ENCODE data around the gene DUSP5. TPM values are rescaled to one million over a fixed set of nuclear protein-coding genes. Genes with fewer than 3 reads are reported as not detected.
"Not testable (repeated sequence)": the region's sequence is repeated elsewhere in the genome, so short reads cannot be mapped to it uniquely, and the experiment has no call there.

The DUSP5 gene, protein sequence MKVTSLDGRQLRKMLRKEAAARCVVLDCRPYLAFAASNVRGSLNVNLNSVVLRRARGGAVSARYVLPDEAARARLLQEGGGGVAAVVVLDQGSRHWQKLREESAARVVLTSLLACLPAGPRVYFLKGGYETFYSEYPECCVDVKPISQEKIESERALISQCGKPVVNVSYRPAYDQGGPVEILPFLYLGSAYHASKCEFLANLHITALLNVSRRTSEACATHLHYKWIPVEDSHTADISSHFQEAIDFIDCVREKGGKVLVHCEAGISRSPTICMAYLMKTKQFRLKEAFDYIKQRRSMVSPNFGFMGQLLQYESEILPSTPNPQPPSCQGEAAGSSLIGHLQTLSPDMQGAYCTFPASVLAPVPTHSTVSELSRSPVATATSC
- polyA plus RNA-seq, result 10 to 100 TPM in 2 of 3 donors, 1 to 10 TPM in 1; 2.3 to 23.5 (median 22.5) TPM

DNA sequence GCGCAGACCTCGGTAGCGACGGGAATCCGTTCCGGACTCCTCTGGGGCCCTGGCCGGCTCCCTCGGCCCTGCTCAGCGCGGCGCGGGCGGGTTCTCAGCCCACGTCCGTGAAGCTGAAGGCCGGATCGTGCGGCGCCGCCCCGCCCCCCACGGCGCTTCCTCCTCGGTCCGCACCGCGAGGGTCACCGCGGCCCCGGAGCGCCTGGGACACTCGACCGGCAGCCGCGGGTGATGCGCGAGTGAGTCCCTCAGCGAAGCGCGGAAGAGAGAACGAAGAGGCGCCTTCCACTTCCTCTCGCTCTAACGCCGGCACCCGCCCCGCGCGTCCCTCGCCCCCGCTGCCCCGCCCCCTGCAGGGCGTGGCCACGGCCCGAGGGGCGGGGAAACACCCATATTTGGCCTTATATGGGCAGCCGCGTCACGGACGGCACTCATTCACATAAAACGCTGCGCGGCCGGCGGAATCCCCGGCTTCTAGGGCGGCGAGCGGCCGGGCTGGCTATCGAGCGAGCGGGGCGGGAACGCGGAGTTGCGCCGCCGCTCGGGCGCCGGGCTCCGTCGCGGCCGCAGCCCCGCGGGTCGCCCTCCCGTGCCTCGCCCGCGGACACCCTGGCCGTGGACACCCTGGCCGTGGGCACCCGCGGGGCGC, at the start of gene DUSP5:
TSS of gene DUSP5 (plus strand) at position 470 of the 649 bp plus-strand sequence. CDS start 215 bp downstream, outside the sequence.
- H3K27ac ChIP-seq (ENCODE audit: low read depth, low read length), result no peak within 1 kb of the TSS
- WGBS, 3 donors, result 0 to 1% (median 0%) methylated on average over 62 to 98 of the region's 98 CpGs

DNA sequence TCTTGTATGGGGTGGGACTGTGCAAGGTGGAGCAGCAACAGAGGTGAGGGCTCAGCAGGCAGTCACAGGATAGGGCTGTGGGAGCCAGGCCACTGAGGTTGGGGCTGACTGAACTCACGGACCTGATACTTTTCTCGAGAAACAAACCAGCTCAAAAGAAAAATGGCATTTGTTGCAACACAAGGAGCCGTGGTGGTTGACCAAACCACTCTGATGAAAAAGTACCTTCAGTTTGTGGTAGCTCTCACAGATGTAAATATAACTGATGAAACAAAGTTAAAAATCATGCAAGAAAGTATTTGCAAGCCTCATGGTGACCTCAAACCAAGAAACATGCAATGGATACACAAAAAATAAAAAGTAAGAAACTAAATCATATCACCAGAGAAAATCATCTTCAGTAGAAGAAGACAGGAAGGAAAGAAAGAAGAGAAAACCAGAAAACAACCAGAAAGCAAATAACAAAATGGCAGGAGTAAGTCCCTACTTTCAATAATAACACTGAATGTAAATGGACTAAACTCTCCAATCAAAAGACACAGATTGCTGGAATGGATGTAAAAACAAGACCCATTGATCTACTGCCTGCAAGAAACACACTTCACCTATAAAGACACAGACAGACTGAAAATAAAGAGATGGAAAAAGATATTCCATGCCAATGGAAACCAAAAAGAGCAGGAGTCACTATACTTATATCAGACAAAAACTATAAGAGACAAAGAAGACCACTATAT, 48.9 kb upstream of the DUSP5 start:
- H3K27ac ChIP-seq (ENCODE audit: low read depth, low read length), result no peak overlapping the region
- WGBS, 3 donors, result 68 to 90% (median 76%) methylated on average over 3 of the region's 3 CpGs

DNA sequence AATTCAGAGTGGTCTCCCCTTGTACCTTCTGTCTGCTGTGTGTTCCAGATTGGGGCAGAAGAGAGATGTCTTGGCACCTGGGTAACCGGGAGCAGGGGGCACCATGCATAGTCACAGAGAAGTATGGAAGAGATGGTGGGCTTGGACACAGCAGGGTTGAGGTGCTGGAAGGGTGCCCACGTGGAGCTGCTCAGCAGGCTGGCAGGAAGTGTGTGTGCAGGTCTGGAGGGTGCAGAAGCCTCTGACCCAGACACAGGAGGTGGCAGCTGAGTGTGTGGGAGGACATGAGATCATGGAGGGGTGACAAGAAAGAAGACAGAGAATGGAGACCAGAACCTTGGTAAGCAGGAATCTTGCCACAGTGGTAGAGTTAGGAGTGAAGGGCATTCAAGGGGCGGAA, 42.3 kb upstream of the DUSP5 start:
- H3K27ac ChIP-seq (ENCODE audit: low read depth, low read length), result no peak overlapping the region
- 43 to 57% (median 51%) methylated on average over 3 of the region's 3 CpGs for WGBS, 3 donors

DNA sequence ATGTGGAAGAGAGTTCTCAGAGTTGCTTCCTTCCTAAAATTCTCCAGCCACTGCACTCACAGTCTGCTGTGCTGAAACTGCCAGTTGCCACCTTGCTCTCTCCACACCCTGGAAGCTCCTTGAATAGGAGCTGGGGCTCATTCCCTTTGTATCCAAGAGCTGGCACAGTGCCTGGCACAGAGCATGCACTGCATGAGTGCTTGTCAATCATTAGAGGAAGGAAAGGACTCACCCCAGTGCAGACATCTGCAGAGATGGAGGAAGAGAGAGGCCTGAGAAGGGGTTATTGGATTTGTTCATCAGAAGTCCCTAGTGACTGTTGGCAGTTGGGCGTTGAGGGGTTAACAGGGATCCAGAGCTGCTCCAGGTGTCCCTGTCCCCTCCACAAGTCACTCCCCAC, 41.7 kb upstream of the DUSP5 start:
- H3K27ac ChIP-seq (ENCODE audit: low read depth, low read length), result no peak overlapping the region
- 28 to 50% (median 43%) methylated on average over 1 of the region's 1 CpG for WGBS, 3 donors

DNA sequence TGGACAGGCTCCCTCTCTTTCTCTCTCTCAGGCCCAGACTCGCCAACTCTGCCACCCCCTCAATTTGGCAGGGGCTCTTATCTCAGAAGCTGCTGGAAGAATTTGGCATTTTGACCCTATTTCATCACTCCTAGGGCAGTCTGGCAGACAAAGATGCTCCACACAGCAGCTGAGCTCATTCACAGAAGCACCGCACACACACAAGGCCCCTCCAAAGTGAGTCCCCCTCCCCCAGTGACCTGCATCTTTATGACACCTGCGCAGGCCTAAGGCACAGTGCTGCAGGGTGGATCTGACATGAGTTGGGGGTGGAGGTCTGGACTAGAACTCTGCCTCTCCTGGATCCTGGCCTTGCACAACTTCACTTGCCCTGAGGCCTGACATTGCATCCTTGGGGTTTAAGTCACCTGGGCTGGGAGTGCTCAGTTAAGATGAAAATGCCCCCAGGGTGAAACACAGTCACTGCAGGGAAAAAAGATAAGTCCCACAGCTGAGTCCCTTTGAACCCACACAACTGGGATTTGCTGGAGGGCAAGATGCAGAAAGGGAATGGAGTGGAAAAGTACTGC, 41.1 kb upstream of the DUSP5 start:
- no peak overlapping the region for H3K27ac ChIP-seq (ENCODE audit: low read depth, low read length)
- 69 to 77% (median 70%) methylated on average over 3 of the region's 3 CpGs for WGBS, 3 donors

DNA sequence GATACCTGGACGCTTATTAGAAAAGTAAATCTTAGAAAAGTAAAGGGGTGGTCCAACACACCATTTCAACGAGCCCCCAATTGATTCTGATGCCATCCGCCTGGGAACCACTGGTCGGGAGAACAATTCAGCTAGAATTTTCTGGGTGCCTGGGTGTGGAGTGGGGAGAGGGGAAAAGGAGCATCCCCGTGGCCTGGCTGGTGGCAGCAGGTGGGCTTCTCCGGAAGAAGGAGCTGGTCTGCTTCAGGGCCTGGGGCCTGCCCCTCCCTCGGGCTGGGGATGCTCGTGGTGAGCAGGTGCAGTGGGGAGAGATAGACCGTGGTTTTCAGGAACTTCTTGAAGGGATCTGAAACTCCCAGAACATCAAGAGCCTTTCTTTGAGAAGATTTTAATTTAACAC, 39.9 kb upstream of the DUSP5 start:
- H3K27ac ChIP-seq (ENCODE audit: low read depth, low read length), result no peak overlapping the region
- 88 to 92% (median 88%) methylated on average over 9 of the region's 9 CpGs for WGBS, 3 donors

DNA sequence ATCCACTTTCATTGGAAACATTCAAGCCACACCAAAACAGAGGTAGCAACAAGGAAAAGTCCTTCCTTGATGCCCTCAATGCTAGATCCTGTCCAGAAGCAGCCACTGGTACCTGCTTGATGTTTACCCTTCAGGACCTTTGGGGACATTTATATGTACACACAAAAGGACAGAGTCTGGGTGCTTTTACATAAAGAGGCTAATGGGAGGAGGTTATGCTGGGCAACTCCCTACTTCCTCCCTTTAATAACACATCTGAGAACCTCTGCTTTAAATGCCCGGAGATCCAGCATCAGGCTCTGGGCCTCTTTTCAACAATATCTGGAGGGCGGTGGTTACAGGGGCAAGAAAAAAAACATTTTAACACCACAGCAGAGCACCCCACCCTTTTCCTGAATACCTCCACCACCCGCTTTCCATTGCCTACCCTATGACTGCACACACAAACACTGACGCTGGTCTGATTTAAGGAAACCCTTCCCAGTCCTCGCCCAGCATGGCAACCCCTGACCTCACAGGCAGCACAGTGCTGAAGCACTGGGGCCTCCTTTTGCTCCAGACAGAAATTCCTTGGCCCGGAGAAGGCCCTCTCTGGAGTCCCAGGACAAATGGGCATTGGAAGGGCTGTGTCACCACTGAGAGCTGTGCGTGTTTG, 39.3 kb upstream of the DUSP5 start:
- 66 to 79% (median 69%) methylated on average over 7 of the region's 7 CpGs for WGBS, 3 donors
- H3K27ac ChIP-seq (ENCODE audit: low read depth, low read length), result no peak overlapping the region

DNA sequence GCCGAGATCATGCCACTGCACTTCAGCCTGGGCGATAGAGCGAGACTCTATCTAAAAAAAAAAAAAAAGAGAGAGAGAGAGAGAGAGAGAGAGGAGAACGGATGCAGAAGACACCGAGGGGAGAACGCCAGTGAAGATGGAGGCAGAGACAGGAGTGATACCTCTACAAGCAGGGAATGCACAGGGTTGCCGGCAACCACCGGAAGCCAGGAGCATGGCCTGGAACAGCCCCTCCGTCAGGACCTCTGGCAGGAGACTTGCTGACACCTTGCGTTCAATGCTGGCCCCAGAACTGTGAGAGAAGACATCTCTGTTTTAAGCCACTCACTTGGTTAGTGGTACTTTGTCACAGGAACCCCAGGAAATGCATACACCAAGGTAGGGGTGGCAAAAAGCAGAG, 38.1 kb upstream of the DUSP5 start:
- no peak overlapping the region for H3K27ac ChIP-seq (ENCODE audit: low read depth, low read length)
- 91 to 96% (median 94%) methylated on average over 10 of the region's 10 CpGs for WGBS, 3 donors

DNA sequence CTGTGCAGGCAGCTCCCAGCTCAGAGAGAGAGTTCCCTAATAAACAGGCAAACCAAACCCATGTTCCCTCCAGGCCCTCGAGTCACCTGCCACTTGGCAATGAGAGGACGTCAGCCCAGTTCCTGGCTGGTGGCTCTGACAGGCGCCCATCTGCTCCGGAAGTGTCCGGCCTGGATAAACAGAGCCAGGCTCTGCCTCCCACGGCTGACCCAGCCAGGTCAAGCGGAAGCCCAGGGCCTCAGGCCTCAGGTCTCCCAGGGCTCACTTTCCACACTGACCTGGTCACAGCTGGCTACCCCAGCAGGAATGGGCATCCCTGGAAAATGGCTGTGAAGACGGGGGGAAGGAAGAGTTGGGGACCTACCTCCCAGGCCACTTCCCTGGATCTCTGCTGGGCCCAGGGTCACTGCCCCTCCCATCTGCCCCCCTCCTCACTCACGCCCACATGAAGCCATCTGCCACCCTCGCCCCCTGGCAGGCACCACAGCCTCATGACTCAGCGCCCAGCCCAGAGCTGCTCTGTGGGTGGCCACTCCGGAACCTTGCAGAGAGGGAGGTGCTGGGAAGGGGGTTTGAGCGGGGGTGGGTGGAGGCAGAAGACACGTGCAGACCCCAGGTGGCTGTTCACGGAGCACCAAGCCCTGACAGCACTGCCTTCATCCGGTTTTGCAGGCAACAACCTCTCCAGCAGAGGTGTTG, 37.4 kb upstream of the DUSP5 start:
- H3K27ac ChIP-seq (ENCODE audit: low read depth, low read length), result no peak overlapping the region
- WGBS, 3 donors, result 54 to 75% (median 63%) methylated on average over 15 to 16 of the region's 16 CpGs

DNA sequence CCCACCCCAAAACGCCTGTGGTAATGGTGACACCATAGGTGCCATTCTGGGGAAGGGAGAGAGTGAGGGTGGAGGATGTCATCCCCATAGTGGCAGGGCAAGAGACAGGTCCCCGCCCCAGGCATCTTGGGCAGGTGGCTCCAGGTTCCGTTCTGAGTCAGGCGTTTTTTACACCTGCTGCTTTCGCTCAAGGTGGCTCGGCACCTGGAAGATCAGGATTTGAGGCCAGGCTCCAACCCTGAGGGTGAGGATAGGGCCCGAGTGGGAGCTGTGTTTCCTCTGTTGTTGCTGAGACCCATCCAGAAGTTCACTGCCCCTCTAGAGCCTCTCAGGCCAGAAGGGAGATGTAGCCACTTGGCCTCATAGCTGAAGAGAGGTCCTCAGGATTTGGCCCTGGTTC, 36.6 kb upstream of the DUSP5 start:
- H3K27ac ChIP-seq (ENCODE audit: low read depth, low read length), result no peak overlapping the region
- WGBS, 3 donors, result 80 to 94% (median 89%) methylated on average over 7 of the region's 7 CpGs

DNA sequence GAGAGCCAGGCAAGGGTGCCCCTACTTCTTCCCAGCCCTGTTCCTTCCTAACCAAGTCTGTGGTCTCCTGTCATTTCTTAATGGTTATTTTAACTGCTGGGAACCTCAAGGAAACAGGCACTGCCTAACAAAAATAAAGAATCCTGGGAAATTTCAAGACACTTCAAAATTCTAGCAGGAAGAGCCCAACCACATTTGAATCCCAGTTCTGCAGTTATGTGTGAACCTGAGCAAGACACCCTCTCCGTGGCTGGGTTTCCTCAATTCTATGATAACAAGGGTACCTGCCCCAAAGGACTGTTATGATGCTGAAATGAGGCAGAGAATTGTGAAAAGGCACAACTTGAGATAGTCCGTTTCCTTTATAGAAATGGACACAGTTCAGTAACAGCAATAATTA, 36.2 kb upstream of the DUSP5 start:
- H3K27ac ChIP-seq (ENCODE audit: low read depth, low read length), result no peak overlapping the region
- WGBS, 3 donors, result 58 to 65% (median 60%) methylated on average over 2 of the region's 2 CpGs

DNA sequence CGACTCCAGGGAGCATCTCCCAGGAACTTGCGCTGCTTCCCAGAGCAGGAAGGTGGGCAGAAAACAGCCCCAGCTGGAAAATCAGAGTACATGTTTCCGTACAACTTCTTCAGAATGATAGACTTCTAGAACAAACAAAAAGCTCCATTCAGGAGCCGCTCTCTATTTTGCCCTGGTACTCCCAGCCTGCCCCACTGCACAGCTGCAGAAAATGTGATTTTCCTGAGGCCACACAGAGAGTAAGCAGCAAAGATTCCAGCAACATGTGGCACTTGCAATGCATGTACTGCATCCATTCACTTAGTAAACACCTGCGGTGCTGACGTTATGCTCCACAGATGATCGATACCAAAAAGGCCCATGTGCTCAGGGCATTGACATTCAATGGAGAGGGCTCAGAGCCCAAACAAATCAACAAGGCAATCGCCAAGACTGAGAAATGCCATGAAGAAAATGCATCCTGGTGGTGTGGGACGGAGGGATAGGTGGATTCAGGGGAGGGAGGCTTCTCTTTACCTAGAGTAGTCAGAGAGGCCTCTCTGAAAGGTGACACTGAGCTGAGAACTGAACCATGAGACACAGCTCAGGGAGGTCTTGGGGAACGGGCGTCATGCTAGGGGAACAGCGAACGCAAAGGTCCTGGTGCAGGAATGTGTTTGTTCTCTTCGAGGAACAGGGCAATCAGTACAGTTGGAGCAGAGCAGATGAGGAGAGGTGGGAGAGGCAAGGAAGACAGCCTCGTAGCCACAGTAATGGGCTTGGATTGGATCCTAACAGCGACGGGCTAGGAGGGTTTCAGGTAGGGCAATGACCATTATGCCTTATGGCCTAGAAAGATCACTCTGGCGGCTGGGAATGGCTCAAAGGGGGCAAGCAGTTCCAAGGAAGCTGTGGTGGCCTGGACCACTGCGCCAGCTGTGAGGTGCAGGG, 35.3 kb upstream of the DUSP5 start:
- no peak overlapping the region for H3K27ac ChIP-seq (ENCODE audit: low read depth, low read length)
- 73 to 90% (median 89%) methylated on average over 19 of the region's 19 CpGs for WGBS, 3 donors

DNA sequence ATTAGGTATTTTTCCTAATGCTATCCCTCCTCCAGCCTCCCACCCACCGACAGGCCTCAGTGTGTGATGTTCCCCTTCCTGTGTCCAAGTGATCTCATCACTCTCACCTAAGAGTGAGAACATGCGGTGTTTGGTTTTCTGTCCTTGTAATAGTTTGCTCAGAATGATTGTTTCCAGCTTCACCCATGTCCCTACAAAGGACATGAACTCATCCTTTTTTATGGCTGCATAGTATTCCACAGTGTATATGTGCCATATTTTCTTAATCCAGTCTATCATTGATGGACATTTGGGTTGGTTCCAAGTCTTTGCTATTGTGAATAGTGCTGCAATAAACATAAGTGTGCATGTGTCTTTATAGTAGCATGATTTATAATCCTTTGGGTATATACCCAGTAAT, 29.4 kb upstream of the DUSP5 start:
- H3K27ac ChIP-seq (ENCODE audit: low read depth, low read length), result not testable (repeated sequence)
- WGBS, 3 donors, result 90 to 100% (median 95%) methylated on average over 2 of the region's 2 CpGs

DNA sequence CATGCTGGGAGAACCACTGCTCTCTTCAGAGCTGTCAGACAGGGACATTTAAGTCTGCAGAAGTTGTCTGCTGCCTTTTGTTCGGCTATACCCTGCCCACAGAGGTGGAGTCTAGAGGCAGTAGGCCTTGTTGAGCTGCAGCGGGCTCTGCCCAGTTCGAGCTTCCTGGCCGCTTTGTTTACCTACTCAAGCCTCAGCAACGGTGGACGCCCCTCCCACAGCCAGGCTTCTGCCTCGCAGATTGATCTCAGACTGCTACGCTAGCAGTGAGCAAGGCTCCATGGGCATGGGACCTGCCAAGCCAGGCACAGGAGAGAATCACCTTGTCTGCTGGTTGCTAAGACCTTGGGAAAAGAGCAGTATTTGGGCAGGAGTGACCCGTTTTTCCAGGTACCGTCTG, 27.2 kb upstream of the DUSP5 start:
- 56 to 83% (median 78%) methylated on average over 10 of the region's 10 CpGs for WGBS, 3 donors
- not testable (repeated sequence) for H3K27ac ChIP-seq (ENCODE audit: low read depth, low read length)

DNA sequence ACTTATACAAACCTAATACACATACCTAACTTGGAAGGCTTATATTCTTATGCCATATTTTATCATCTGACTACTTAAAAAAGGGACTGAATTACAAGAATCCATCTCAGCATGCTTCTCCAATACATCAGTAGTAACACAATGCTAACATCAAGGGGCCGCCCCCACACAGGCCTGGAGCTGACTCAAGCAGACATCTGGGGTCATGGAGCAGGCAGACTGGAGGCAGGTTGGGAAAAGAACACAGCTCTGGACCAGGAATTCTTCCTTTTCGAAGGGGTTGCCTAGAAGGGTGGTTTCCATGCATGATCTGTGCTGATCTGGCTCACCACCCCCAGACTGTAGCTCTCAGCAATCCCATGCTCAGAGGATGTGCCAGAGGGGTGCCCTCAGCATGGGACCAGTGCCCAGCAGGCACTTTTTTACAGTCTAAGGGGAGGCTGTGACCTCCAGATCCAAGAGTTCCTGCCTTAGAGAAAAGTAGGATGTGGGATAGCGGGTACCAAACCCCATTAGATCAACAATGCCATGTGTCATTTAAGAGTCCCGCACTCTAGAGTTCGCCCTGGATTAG, 26.1 kb upstream of the DUSP5 start:
- WGBS, 3 donors, result 82 to 87% (median 84%) methylated on average over 5 of the region's 5 CpGs
- H3K27ac ChIP-seq (ENCODE audit: low read depth, low read length), result no peak overlapping the region

DNA sequence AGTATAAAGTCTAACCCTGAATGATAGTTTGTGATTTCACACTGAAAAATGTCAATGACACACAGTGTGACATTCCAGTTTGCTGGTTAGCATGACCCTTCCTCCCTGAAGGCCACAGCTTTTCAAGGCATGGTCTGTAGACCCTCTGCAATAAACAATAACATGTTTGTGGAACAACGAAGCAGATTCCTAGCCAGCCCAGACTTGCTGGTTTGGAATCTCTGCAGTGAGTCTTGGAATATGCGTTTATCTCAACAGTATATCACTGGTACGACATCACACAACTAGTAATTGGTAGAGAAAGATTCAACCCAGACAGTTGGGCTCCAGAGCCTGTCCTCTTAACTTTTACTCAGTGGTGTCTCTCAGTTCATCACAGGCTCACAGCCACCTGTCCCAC, 23.7 kb upstream of the DUSP5 start:
- no peak overlapping the region for H3K27ac ChIP-seq (ENCODE audit: low read depth, low read length)
- WGBS, 3 donors, result 92 to 94% (median 92%) methylated on average over 3 of the region's 3 CpGs

DNA sequence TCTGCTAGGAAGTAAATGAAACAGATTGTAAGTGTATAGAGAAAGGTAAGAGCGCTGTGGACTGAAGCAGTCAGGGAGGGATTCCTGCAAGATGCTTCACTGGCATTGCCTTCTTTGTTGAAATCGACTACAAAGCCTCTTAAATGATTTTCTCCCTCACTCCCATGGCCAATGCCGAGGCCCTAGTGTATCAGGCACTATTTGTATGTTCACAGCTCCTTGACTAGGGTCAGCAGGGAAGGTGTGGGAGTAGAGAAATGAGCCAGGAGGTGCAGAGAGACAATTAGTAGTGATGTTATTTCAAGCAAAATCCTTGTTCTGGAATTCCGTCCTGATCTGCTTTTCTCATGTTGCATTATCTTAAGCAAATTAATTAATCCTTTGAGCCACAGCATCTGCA, 22.9 kb upstream of the DUSP5 start:
- H3K27ac ChIP-seq (ENCODE audit: low read depth, low read length), result no peak overlapping the region
- WGBS, 3 donors, result 68 to 83% (median 80%) methylated on average over 4 of the region's 4 CpGs
